Endothelial cell of umbilical vein (primary cell): Measurements from ENCODE around the gene MAN1A2. TPM values are rescaled to one million over a fixed set of nuclear protein-coding genes. Genes with fewer than 3 reads are reported as not detected.

ENCODE experiments used
- BruUV-seq: library from RNA; stranded (reverse); fragments of 400-500 nt; replicated peaks from 2 replicates; lab custom pipeline; 2021; lab: Mats Ljungman, UMichigan
- CTCF ChIA-PET: fragments of 300-600, 350-600 bp; sonication (Branson Sonifier 250); formaldehyde crosslinking; loops from one replicate; lab custom pipeline; 2021; ENCODE audit warnings: antibody characterized with exemption, inconsistent platforms; lab: Charles Lee
- POLR2A ChIA-PET: fragments of 300-600, 350-600 bp; sonication (Branson Sonifier 250); formaldehyde crosslinking; loops from one replicate; lab custom pipeline; 2021; ENCODE audit warnings: antibody characterized with exemption, inconsistent platforms; lab: Charles Lee
- DNase-seq: peaks from one replicate; pipeline ENCODE4 v3.0.0-alpha.2; 2011; ENCODE audit warnings: low read depth, low spot score
- FAIRE-seq: peaks from 2 replicates; lab custom pipeline; 2011; peaks lifted over from hg19 to GRCh38; lab: Jason Lieb, UNC
- H2AFZ ChIP-seq: 2 replicates; pipeline ENCODE4 v1.6.0; 2012; ENCODE audit warnings: low read depth, low read length, control low read depth, inconsistent platforms
- H3K27ac ChIP-seq: 2 replicates; pipeline ENCODE4 v1.5.1; 2011; ENCODE audit warnings: low read depth, mild to moderate bottlenecking, control low read depth, low read length, moderate library complexity; ENCODE audit not compliant: insufficient read depth
- H3K27me3 ChIP-seq, 2 experiments: 2 replicates each; pipeline versions ENCODE4 v1.6.0 to v1.6.1; 2011; ENCODE audit warnings: low read length in 2 of 2, mixed read lengths in 1 of 2; ENCODE audit not compliant: control insufficient read depth in 2 of 2, insufficient read depth in 2 of 2
- H3K36me3 ChIP-seq, 2 experiments: 2 replicates in 1 of 2; 3 replicates in 1 of 2; pipeline ENCODE4 v1.5.1; 2011; ENCODE audit warnings: low read length in 2 of 2, mild to moderate bottlenecking in 1 of 2, moderate library complexity in 1 of 2; ENCODE audit not compliant: control insufficient read depth in 2 of 2, insufficient read depth in 2 of 2; ENCODE audit errors: extremely low read depth in 1 of 2
- H3K4me1 ChIP-seq: 3 replicates; pipeline ENCODE4 v1.5.1; 2011; ENCODE audit warnings: mild to moderate bottlenecking, low read length; ENCODE audit not compliant: control insufficient read depth, insufficient read depth; ENCODE audit errors: extremely low read depth
- H3K4me2 ChIP-seq: 2 replicates; pipeline ENCODE4 v1.6.1; 2011; ENCODE audit warnings: low read length, control low read depth, mixed read lengths; ENCODE audit not compliant: insufficient read depth
- H3K4me3 ChIP-seq, 3 experiments: fragments of 200-600 bp in 1 of 3; sonication (generic), shearing (Covaris generic) in 1 of 3; replicated peaks in 1 of 3; 2 replicates each; pipeline ENCODE4 v1.5.1; 2011 to 2016; ENCODE audit warnings: control low read depth in 3 of 3, low read length in 3 of 3, mild to moderate bottlenecking in 2 of 3, inconsistent platforms in 1 of 3, low read depth in 1 of 3, moderate library complexity in 1 of 3; ENCODE audit not compliant: insufficient read depth in 1 of 3
- H3K79me2 ChIP-seq: 2 replicates; pipeline ENCODE4 v1.6.0; 2012; ENCODE audit warnings: low read length, inconsistent platforms; ENCODE audit not compliant: control insufficient read depth, insufficient read depth
- H3K9ac ChIP-seq: replicated peaks from 2 replicates; pipeline ENCODE3; 2011; ENCODE audit warnings: low read length, control low read depth; ENCODE audit not compliant: insufficient read depth; ENCODE audit errors: extremely low read depth
- H3K9me1 ChIP-seq: replicated peaks from 3 replicates; pipeline ENCODE4 v1.6.0; 2011; ENCODE audit warnings: mild to moderate bottlenecking, low read length; ENCODE audit not compliant: control insufficient read depth, insufficient read depth; ENCODE audit errors: extremely low read depth
- H3K9me3 ChIP-seq: replicated peaks from 2 replicates; pipeline ENCODE4 v1.5.1; 2012; ENCODE audit warnings: low read length, inconsistent platforms; ENCODE audit not compliant: control insufficient read depth, insufficient read depth
- H4K20me1 ChIP-seq: replicated peaks from 2 replicates; pipeline ENCODE3; 2011; ENCODE audit warnings: mild to moderate bottlenecking, low read length; ENCODE audit not compliant: control insufficient read depth, insufficient read depth; ENCODE audit errors: extremely low read depth
- CTCF ChIP-seq, 2 donors: IDR thresholded peaks; 1 replicate in 1 of 2; 2 replicates in 1 of 2; pipeline ENCODE4 v1.5.1; 2011; ENCODE audit warnings: low read length in 2 of 2, mild to moderate bottlenecking in 2 of 2, moderate library complexity in 2 of 2, control low read depth in 1 of 2, inconsistent platforms in 1 of 2, low read depth in 1 of 2; ENCODE audit not compliant: insufficient read depth in 1 of 2; ENCODE audit errors: extremely low read depth in 1 of 2
- EZH2 ChIP-seq: IDR thresholded peaks from 2 replicates; pipeline ENCODE4 v1.6.1; 2012; ENCODE audit warnings: borderline replicate concordance, low read depth, mild to moderate bottlenecking, moderate library complexity, low read length, inconsistent platforms; ENCODE audit not compliant: severe bottlenecking
- FOS ChIP-seq: IDR thresholded peaks from 2 replicates; pipeline ENCODE4 v1.6.1; 2011; ENCODE audit warnings: mild to moderate bottlenecking, low read length, moderate library complexity, borderline replicate concordance; ENCODE audit not compliant: insufficient read depth
- GATA2 ChIP-seq: IDR thresholded peaks from 2 replicates; pipeline ENCODE4 v1.7.0; 2011; ENCODE audit warnings: low read depth, mild to moderate bottlenecking, moderate library complexity, mixed read lengths, low read length; ENCODE audit not compliant: insufficient read length, insufficient read depth
- JUN ChIP-seq: IDR thresholded peaks from 2 replicates; pipeline ENCODE4 v1.6.1; 2011; ENCODE audit warnings: borderline replicate concordance, low read depth; ENCODE audit not compliant: insufficient read length, insufficient read depth
- MAX ChIP-seq: IDR thresholded peaks from 2 replicates; pipeline ENCODE4 v1.6.1; 2011; ENCODE audit not compliant: insufficient read depth, insufficient read length
- MYC ChIP-seq: IDR thresholded peaks from one replicate; pipeline ENCODE4 v1.6.1; 2011; ENCODE audit warnings: mild to moderate bottlenecking, low read depth, low read length
- POLR2A ChIP-seq: IDR thresholded peaks from 2 replicates; pipeline ENCODE4 v1.6.1; 2012; ENCODE audit warnings: low read depth, mild to moderate bottlenecking, control low read depth, low read length
- POLR2AphosphoS5 ChIP-seq: IDR thresholded peaks from 2 replicates; pipeline ENCODE4 v1.6.1; 2012; ENCODE audit warnings: low read depth, mild to moderate bottlenecking, control low read depth, low read length, moderate library complexity; ENCODE audit not compliant: insufficient read depth
- dilution Hi-C: fragments of 300-500 bp; cut with MboI; formaldehyde crosslinking; loops from one replicate; pipeline ENCODE4 v1.15.0; 2019; ENCODE audit warnings: low sequenced_read_pairs; ENCODE audit not compliant: extremely low pct_ligation_motif_present
- intact Hi-C: fragments of 100-400 bp; cut with micrococcal nuclease; formaldehyde crosslinking; loops from one replicate; pipeline ENCODE4 v1.10.0; 2022
- polyA plus RNA-seq, 4 experiments: library from polyadenylated mRNA; depleted of rRNA in 3 of 4; stranded (reverse) in 3 of 4; unstranded in 1 of 4; fragments of >200 nt; gene quantifications; 2 replicates each; pipeline versions ENCODE4 v1.2.1 to v1.2.3, GENCODE V29; 2011 to 2012; ENCODE audit warnings: missing spikeins in 1 of 4
- total RNA-seq: library from RNA; stranded (reverse); gene quantifications from 2 replicates; pipeline ENCODE4 v1.2.3, GENCODE V29; 2021

MAN1A2 gene
- total and polyA plus RNA-seq, 2 donors (not counting 3 experiments of a cell fraction or from before 2014, with no cell fraction given) = 13.5 to 36.2 TPM

- DNase-seq (no peak), FAIRE-seq (no peak)
- H3K27ac ChIP-seq = no peak overlapping the region
- no peaks in the 10 kb centered on the region for H3K79me2 ChIP-seq
- intact Hi-C loops (loop anchor here (10.0 kb wide), 1 partner anchor 465 kb away; the partner anchor contains the start of gene TTF2), dilution Hi-C loops (loop anchor here (25.0 kb wide), 1 partner anchor 233 kb away; no protein-coding TSS in a partner anchor)
- H3K9ac ChIP-seq = no peak overlapping the region
- POLR2A ChIA-PET = no interaction called here
- no peaks in the 10 kb centered on the region for H4K20me1 ChIP-seq
- BruUV-seq = no TSS peak
- no peak overlapping the region for H3K4me2 ChIP-seq
- peaks cover 0 to 2% of the 10 kb centered on the region in 2 experiments for H3K36me3 ChIP-seq
- H3K4me1 ChIP-seq = no peaks in the 10 kb centered on the region
- no peaks in the 10 kb centered on the region for H3K27me3 ChIP-seq
- no peaks in the 10 kb centered on the region for H3K9me1 ChIP-seq
- CTCF ChIA-PET = interaction anchor here (1.0 to 4.4 kb wide), 4 partner anchors 17 to 366 kb away, joined by 3 to 28 read pairs (median 12); no protein-coding TSS in a partner anchor
- no peak overlapping the region for H2AFZ ChIP-seq
- H3K9me3 ChIP-seq = no peaks in the 10 kb centered on the region
- H3K4me3 ChIP-seq = no peak overlapping the region
- no peak for TF ChIP-seq MYC
- TF ChIP-seq POLR2AphosphoS5 = no peak
- no peak for TF ChIP-seq JUN
- TF ChIP-seq EZH2 = no peak
- TF ChIP-seq POLR2A = no peak
- TF ChIP-seq CTCF (IDR thresholded peaks at IDR 0.05; ENCODE audit: extremely low read depth in 1 of 2, insufficient read depth in 1 of 2, low read depth in 1 of 2, low read length in 2 of 2) = no peak
- no peak for TF ChIP-seq FOS
- no peak for TF ChIP-seq MAX
- TF ChIP-seq GATA2 = no peak
These were observed 162.4 kb downstream of the MAN1A2 start for GRCh38 chr1:117529683-117530082.
